ENCODE data around the gene STAT1. TPM values are rescaled to one million over a fixed set of nuclear protein-coding genes. Genes with fewer than 3 reads are reported as not detected.

The STAT1 gene
- total RNA-seq, 1 donor from 2014 or later: 140 TPM

- DNase-seq (ENCODE audit: low spot score): no peak
- no peak overlapping the region for H3K4me3 Mint-ChIP-seq (ENCODE audit: unreplicated experiment)
- no peaks in the 10 kb centered on the region for H3K36me3 Mint-ChIP-seq (ENCODE audit: low read depth)
- H3K27ac Mint-ChIP-seq (ENCODE audit: unreplicated experiment): no peak overlapping the region
- TF ChIP-seq CTCF (IDR thresholded peaks at IDR 0.05): no peak
- no peaks in the 10 kb centered on the region for H3K27me3 Mint-ChIP-seq (ENCODE audit: low read depth)
- H3K9me3 Mint-ChIP-seq (ENCODE audit: low read depth): no peaks in the 10 kb centered on the region
- H3K4me1 Mint-ChIP-seq (ENCODE audit: low read depth): peaks cover 3% of the 10 kb centered on the region
These were observed 4.1 kb upstream of the STAT1 start for GRCh38 chr2:191018048-191018447.

GRCh38 chr2:191015831-191016230 lies 1.9 kb upstream of the STAT1 start:
- H3K4me3 Mint-ChIP-seq (ENCODE audit: unreplicated experiment): no peak overlapping the region

DNA sequence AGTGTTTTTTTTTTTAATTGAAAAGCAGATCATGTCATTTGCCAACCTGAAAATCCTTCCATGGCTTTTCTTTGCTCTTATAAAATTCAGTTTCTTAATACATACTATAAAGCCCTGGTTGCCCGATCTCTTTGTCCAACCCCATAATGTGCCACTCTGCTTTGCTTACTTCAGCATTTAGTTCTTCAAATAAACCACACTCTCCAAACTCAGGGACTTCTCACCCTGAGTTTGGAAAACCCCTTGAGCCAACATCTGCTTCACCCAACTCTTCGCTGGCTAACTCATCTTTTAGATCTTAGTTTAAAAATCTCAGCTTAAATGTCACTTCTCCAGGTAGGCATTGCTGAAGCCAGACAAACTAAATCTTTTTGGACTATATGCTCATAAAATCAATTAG lies 1.3 kb upstream of the STAT1 start:
- Mint-ChIP-seq H3K4me1 (ENCODE audit: low read depth) (peaks cover 10% of the 10 kb centered on the region), H3K36me3 (ENCODE audit: low read depth) (no peaks in the 10 kb centered on the region), H3K27me3 (ENCODE audit: low read depth) (no peaks in the 10 kb centered on the region), H3K27ac (ENCODE audit: unreplicated experiment) (no peak overlapping the region), H3K4me3 (ENCODE audit: unreplicated experiment) (no peak overlapping the region), H3K9me3 (ENCODE audit: low read depth) (no peaks in the 10 kb centered on the region)
- DNase-seq (ENCODE audit: low spot score): no peak
- no peak for TF ChIP-seq CTCF (IDR thresholded peaks at IDR 0.05)

More at GRCh38 chr2:191015831-191016230, 1.9 kb upstream of the STAT1 start:
- DNase-seq (ENCODE audit: low spot score): no peak
- TF ChIP-seq CTCF (IDR thresholded peaks at IDR 0.05): no peak
- Mint-ChIP-seq H3K9me3 (ENCODE audit: low read depth) (no peaks in the 10 kb centered on the region), H3K27me3 (ENCODE audit: low read depth) (no peaks in the 10 kb centered on the region), H3K36me3 (ENCODE audit: low read depth) (no peaks in the 10 kb centered on the region), H3K27ac (ENCODE audit: unreplicated experiment) (no peak overlapping the region), H3K4me1 (ENCODE audit: low read depth) (peaks cover 9% of the 10 kb centered on the region)

DNA sequence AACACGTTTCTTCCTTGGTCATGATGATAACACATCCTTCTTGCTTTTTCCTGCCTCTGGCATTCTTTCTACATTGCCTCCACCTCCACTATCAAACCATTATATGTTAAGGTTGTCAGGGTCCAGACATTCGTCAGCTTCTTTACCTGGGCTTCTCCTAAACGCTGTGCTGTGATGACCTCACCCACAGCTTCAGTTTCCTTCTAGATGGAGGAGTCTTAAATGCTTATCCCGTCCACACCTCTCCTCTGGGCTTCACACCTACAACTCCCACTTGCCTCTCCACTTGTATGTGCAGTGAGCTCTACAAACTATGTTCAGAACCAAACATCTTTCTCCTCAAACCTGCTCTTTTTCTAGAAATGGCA lies 666 bp upstream of the STAT1 start:
- Mint-ChIP-seq H3K36me3 (ENCODE audit: low read depth) (no peaks in the 10 kb centered on the region), H3K4me3 (ENCODE audit: unreplicated experiment) (no peak overlapping the region), H3K27ac (ENCODE audit: unreplicated experiment) (no peak overlapping the region), H3K27me3 (ENCODE audit: low read depth) (no peaks in the 10 kb centered on the region), H3K9me3 (ENCODE audit: low read depth) (no peaks in the 10 kb centered on the region), H3K4me1 (ENCODE audit: low read depth) (peaks cover 16% of the 10 kb centered on the region)
- no peak for TF ChIP-seq CTCF (IDR thresholded peaks at IDR 0.05)
- no peak for DNase-seq (ENCODE audit: low spot score)

DNA sequence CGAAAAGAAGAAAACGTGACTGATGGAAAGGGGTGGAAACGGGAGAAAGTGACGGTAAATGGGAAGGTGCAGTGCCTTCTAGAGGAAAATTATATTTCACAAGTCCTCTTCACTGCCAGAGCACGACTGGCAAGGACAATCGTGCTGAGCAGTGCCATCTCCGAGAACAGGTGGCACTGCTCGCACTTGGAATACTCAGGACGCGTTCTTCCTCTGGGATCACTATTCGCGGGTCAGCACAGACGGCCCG lies 364 bp downstream of the STAT1 start:
- DNase-seq (ENCODE audit: low spot score): no peak
- Mint-ChIP-seq H3K27ac (ENCODE audit: unreplicated experiment) (no peak overlapping the region), H3K4me1 (ENCODE audit: low read depth) (peaks cover 16% of the 10 kb centered on the region), H3K9me3 (ENCODE audit: low read depth) (no peaks in the 10 kb centered on the region), H3K27me3 (ENCODE audit: low read depth) (no peaks in the 10 kb centered on the region), H3K4me3 (ENCODE audit: unreplicated experiment) (no peak overlapping the region), H3K36me3 (ENCODE audit: low read depth) (no peaks in the 10 kb centered on the region)
- TF ChIP-seq CTCF (IDR thresholded peaks at IDR 0.05): no peak

Data from chondrocyte (in vitro differentiated cells).